Kidney glomerular epithelial cell (primary cell): ENCODE measurements around the gene GRIA4.

Source experiments
- DNase-seq: peaks from one replicate; lab custom pipeline; 2025; lab: John Stamatoyannopoulos, UW

GRIA4 gene

DNA sequence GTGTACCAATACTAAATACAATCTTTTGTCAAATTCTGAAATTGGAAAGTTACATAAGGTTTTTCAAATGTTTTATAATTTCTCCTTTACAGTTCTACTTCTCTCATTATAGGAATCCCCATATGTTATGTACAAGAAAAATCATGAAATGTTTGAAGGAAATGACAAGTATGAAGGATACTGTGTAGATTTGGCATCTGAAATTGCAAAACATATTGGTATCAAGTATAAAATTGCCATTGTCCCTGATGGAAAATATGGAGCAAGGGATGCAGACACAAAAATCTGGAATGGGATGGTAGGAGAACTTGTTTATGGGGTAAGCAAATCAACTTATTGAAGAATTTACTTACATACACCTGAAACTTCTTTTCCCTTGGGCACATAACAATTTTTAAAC is 308.7 kb downstream of the GRIA4 start:
- DNase-seq = no peak

DNA sequence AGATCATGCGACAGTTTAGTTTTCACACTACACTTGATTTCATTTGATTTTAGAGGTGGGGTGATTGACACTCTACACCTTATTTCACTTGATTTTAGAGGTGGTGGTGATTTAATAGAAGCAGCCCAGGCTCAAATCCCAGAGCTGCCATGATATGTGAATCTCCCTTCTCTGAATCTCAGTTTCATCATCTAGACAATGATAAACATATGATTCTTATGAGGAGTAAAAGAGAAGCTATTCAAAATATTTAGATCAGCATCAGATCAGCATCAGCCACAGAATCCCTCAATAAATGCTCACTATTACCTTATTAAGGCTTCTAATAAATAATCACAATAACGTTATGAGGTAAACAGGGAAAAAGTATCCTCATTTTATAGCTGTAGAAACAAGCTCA is 313.4 kb downstream of the GRIA4 start:
- DNase-seq = no peak

DNA sequence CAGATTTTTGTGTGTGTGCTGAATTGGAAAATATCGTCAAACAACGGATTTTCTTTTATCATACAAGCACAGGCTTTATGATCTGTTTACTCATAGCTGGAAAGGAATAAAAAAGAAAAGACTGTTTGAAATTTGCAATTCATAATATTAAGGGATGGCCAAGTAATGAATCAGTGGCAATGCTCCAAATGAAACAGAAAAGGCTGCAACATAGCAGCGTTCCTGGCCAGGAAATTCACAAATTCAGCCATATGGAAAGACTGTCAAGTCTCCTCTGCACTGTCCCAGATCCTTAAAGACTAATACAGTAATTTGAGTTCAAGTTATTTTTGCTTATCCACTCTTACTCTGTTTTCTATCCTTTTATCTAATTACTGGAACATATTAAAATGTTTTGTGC is 313.9 kb downstream of the GRIA4 start:
- peak; percentile 19 for DNase-seq

DNA sequence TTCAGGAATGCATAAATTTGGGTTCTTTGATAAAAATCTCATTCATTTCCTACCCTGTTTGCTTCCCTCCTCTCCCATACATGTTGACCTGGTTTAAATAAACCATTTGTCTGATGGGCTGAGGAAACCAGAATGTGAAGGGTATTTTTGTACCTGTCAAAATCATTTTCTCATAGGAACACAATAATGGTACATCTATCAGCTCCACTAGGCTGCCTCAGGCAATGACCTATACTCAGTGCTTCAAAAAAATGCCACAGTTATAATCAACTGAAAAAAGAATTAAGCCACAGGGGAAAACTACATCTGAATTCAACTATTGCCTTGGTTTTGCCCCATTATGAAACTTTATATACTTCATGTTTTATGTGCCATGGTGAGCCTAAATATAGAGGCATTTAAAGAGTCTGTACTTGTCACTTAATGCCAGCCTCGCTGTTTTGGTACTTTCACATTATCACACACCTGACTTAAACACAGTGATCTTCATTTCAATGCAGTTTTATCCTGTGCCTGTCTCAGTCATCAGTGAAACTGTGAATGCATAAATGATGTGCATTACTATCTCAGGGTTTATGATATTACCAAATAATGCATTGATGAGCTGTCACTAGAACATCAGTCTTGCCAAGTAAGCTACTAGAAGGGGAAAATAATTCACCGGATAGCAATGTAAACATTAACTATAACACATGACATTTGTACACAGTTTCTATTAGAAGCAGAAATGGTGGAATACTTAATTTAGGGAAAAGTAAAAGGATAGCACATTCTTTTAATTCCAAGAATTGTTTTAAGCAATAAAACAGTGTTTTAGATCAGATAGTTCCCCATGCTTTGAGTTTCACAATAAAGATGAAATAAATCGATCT is 319.4 kb downstream of the GRIA4 start:
- DNase-seq = no peak

DNA sequence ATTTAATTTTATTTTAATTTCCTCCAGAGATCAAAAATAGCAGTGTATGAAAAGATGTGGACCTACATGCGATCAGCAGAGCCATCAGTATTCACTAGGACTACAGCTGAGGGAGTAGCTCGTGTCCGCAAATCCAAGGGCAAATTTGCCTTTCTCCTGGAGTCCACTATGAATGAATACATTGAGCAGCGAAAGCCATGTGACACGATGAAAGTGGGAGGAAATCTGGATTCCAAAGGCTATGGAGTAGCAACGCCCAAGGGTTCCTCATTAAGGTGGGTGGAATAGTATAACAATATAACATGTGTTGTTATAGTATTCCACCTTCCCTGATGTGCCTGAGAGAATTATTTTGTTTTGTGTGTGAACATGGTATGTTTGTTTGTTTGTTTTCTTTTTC is 323.8 kb downstream of the GRIA4 start:
- no peak for DNase-seq

DNA sequence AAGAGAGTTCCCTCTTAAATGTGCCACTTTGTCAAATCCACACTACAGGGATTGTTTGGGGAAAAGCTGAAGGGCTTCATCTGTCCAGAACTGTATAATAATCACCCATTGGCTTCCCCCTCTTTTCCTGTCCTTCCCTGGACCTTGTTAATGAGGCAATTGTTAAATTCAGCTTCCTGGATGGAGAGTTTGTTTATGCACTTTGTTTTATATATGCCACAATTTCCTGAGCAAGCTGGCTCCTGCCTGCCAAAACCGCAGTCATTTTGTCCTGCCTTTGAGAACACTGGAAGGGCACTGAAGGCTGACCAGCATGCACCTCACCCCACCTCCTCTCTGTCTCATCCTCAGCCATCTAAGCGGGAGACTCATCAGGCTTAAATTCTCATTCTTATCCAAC is 325.9 kb downstream of the GRIA4 start:
- peak; percentile 45 for DNase-seq

DNA sequence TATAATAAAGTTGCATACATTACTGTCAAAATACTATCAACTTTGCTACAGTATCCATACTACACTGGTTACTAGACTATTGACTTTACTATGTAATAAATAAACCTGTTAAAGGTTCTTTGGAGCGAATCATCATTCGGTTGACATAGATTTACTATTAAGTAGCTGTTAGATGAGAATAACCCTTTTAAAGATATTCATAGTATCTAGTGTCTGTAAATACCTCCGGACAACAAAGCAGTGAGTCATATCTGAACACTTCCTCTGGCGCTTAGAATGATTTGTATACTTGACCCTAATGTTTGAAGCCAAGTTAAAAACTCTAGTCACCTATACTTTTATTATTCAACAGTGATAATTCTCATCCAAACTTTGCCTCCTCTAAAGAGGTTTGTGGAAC is 327.5 kb downstream of the GRIA4 start:
- peak; percentile 77 for DNase-seq

DNA sequence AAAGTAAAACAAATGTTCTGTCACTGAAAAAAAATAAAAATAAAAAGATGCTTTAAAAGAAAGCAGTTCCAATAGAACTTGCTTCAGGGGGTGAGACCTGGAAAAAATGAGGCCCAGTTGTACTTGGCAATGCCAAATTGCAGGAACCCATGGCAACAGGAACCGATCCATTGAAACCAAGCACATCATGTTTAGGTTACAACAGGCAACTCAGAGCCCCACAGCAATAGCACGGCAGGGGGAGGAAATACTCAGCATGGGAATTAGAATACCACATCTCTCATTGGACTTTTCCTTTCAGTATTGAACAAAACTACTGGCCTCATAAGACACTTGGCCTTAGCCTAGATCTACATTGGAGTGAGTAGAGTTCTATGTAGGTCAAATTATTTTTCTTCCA is 327.9 kb downstream of the GRIA4 start:
- DNase-seq = no peak

DNA sequence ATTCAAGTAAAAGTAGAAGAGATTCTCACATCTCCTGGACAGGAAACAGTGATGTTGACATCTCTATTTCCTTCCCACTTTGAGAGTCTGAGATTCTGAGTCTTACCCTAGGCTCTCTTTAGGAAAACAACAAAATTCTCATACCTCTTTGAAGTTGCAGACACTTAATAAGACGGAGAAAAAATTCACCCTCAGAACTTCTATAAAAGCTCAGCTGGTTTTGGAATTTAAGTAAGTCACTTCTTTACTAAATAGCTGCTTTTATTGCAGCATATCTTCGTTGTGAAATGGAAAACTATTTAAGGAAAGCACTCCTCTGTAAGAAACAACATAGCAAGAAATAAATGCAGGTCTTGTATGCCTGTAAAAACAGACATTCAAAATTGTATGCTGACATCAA is 333.0 kb downstream of the GRIA4 start:
- no peak for DNase-seq

DNA sequence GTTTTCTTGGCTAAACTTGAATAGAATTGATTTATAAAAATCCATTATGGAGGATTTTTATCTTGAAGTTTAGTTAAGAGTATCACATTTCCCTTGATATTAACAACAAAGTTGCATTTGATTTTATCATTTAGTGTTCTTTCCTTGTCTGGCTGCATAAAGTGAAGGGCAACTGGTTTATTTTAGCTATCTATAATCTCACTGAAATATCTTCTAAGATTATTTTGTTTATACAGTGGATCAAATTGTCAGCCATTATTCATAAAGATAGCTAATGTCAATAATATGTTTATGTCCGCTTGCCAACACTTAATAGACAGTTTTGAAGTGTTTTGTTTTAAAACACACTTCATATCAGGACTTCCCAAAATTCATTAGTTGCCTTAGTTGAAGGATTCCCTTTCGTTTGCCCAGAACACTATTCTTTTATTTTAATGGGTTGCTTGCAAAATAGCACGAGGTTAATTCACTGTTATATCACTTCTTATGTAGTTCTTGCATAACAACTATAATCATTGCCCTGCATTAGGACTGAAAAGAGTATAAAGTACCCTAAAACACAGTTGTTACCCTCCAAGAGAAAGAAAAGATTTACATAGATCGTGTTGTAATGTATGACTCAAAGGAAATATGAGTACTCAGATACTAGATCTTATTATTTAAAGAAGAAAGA is 339.2 kb downstream of the GRIA4 start:
- DNase-seq = no peak

DNA sequence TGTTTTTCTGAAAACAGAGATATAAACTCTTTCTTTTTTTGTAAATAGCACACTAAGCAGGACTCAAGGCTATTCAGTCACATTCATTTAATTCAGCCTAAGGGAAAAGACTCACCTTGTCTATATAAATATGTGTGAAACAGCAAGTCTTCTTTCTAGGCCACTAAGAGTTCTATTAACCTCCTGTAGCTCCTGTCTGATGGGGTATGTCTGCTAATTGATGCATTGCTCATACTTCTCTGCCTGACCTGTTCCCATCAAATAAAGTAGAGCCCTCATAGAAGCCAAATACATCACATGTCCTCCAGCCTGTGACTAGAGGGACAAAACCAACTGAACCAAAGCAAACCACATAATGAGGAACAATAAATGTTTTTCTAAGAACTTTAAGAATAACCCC is 344.0 kb downstream of the GRIA4 start:
- peak; percentile 14 for DNase-seq

DNA sequence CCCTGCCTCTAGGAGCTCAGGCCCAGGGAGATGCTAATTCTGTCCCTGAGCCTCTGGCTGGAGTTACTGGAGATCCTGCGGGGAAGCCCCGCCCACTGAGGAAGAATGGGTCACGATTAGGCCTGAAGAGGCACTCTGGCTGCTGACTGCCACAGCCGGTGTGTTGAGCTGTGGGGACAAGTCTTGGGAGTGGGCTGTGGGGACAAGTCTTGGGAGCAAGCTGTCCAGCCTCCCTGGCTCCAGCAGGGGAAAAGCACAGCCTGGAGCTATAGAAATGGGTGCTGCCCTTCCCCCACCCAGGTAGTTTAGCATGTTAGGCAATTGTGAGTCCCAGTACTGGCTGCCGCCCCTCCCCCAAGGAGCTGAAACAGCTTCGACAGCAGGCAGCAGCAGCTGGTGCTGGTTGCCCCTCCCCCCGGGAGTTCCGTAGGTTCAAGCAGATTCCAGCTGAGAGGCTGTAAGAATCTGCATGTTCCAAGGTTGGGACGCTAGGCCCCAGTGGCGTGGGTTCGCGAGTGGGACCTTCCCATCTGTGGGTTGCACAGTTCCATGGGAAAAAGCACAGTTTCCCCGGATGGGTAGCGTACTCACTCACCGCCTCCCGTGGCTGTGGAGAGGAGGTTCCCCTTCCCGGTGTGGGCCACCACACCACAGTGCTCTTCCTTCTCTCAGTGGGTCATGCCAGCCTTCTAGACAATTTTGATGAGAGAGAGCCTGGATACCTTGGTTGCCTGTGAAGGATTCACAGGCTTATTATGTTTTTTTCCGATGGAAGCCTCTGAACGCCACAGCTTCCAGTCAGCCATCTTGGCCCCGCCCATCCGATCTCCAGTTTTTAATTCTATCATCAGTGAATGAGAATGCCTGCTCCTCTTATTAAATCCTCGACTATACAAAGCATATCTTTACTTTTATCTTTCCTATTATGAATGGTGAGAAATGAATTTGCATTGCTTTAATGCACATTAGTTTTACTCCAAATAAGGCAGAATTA is 350.7 kb downstream of the GRIA4 start:
- no peak for DNase-seq

DNA sequence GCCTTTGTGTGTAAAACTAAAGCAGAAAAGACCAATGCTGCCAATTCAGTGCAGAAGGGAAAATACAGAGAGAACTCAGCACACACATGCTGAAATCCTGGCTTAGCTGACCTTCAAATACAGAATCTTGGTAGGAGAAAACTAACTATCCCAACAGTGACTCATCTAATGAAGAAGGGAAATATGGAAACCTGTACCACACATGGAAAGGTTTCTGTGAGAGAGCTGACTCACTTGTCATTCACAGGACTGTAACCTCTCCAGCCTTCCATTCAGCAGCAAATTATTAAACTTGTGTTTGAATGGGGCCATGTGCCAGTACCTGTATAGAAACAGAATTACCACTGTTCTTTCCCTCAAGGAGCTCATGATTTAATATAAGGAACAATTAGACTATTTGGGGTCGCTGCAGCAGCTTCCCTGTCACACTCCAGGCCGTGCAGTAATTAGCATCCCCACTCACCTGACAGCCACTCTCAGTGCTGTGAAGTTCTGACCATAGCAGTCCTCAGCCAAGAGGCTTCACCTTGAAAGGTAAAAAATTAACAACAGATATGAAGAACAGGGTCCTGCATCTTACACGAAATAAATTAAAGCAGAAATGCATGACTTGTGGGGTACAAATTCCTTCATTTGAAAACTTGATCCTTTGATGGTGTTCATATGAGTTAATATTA is 358.3 kb downstream of the GRIA4 start:
- DNase-seq = peak; percentile 86

DNA sequence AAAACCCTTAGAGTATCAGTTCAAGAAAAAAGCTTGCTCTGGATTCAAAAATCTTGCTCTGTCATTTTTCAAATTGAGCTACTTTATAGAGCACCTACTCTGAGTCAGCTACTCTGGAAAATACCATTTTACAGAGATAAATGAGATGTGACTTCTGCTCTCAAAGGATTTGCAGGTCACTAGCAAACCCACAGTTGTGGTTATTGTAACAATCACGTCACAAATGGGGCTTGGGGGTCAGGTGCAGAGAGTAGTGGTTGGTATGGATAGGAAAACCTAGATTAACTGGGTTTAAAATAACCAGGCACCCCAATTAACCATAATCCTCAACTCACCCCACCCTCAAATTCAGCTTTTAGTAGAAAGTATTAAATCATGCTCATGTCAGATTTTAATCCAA is 359.9 kb downstream of the GRIA4 start:
- no peak for DNase-seq

DNA sequence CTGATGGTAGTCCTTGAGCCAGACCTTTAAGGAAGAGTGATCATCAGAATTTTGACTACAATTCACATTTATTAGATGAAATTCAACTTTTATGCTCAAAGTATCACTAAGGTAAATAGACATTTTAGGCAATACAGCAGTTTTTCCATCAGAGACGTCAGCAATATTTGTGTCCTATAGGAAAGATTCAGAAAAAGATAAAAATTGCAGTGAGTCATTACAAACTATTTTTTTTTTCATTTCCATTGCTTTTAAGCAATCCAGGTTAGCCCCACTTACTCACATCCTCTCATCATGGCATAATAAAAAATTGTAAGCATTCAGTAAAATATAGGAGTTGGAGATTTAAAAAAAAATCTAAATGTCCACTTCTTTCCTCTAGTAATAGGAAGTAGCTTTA is 365.3 kb downstream of the GRIA4 start:
- no peak for DNase-seq

DNA sequence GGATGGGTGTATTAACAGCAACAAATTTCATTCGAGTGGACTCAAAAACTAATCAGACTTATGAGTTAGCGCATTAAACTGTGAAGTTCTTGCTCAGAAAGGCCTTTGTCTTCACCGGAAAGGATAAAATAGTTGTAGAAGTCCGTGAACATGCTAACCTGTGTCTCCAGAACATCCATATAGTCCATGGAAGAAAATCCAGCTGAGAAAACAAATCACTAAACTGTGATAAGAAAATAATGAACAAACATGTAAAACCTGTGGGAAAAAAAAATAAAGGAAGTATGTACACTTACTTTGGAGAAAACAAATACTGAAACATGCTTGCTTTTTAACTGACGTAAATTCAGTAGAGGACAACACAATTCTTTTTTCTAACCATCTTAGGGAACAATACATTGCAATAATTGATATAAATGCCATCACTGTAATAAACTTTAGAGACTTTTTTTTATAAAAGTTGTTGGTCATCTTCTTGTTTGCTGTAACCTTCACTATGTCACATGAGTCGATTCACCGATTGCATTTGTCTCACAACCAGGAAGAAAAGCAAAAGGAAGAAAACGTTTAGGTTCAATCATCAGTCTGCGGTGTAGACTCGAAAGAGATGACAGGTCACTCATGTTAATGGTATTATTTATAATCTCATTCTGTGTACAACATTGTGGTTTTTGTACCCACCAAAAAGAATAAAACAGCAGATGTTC is 370.3 kb downstream of the GRIA4 start:
- DNase-seq = no peak

DNA sequence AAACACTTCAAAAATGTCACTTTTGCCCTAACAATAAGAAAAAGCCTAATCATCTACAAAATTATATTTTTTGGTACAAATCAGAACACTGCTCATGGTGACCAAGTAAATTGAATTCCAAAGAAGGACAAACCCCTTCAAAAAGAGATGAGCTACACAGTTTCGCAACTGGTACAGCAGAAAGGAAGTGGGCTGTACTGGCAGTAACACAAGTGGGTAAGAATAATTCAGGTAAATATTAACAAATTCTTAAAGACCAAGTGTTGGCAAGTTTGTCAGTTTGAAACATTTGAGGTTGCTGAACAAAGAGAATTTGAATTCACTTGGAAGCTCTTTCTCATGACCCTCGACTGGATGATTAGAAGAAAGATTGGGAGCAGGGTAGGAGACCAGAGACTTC is 376.7 kb downstream of the GRIA4 start:
- no peak for DNase-seq

DNA sequence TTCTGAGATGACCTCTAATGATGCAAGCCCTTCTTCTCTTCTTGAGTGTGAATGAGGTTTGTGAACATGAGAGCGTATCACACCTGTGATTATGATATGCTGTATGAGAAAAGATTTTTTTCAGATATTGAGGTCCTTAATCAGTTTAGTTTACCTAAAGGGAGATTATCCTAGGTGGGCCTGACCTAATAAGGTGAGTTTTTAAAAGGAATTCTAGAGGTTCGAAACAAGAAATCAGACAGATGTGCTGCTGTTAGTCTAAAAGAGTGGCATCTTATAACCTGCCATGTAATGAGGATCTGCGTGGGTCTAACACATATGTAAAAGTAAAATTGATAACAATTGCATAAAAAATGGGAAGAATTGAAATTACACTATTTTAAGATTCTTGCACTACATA is 378.3 kb downstream of the GRIA4 start:
- no peak for DNase-seq

DNA sequence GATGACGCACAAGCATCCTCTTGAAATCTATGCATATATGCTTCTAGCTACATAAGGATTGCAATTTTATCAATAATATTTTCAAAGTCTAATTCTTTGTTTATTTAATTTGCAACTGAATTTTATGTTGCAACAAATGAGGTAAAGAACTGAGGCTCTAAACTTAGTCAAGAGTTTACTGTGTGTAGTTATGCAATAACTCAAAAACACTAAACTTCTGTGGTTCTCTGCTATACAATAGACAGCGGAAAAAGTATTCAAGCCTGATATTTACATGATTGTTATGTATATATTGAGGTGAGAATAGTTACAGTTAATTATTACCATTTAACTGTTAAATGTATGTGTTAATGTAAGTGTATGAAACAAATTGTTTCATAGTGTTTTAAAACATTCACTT is 379.3 kb downstream of the GRIA4 start:
- DNase-seq = no peak

DNA sequence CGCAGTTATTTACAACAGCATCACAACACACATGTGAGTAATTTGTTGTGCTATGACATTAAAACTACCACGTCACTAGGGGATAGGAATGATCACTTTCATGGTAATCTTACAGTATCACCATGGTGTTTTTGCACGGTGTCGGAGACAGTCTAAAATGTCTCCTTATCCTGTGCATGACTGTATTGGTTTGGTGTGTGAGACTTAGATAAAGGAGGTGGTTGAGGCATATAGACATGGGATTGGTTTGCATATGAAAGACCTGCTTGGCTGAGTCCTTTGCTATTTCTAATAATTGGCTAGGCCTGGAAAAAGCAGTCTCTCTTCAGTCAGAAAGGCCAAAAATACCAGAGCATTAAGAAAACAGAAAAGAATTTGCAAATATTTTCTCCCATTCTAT is 382.0 kb downstream of the GRIA4 start:
- DNase-seq = no peak

DNA sequence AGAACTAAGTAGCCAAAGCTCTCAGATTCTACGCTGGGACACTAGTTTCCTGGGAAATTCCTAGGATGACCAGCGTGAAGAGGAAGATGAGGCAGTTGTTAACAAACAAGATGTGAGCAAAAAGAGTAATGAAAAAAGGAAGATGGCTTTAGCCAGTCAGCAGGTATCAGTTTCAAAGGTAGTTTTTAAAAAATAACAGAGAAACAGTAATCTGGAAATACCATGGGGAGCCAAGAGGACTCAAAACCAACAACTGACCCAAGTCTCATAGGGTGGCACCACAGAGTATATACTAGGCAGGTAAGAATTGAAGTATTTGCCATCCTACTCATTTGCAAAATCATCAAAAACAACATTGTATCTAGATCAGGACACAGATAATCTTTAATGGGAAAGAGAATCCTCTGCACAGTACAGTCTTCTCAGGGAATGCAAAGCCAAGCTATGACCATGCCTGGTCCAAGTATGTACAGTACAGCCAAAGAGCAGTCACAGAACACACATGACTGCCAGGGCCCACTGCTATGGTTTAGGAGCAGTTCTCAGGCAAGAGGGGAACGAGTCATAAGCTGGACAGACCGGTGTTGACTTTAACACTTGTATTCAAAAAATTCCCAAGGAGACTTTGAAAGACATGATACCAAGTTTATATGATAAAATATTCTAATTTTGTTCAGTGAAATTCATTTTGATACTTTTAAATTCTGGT is 391.6 kb downstream of the GRIA4 start:
- DNase-seq = no peak
